HG03565 (cell line): ENCODE data around the gene COX6A2.
A peak's percentile ranks its signal among the peaks of the same experiment; 100 is the strongest.

Experiments
- ATAC-seq: cut with Tn5 transposase; IDR thresholded peaks from one replicate; pipeline ENCODE4 v1.9.1; 2021; ENCODE audit warnings: mild to moderate bottlenecking, moderate library complexity; ENCODE audit not compliant: unreplicated experiment

The COX6A2 gene

GRCh38 chr16:31428279-31428597, at the start of gene COX6A2:
Gene COX6A2, minus strand, starts transcription at chr16:31428360. Its CDS starts 35 bp downstream, at chr16:31428325.
- no peak for ATAC-seq

- no peak for ATAC-seq
Observed at GRCh38 chr16:31477220-31478216, 49.4 kb upstream of the COX6A2 start.

DNA sequence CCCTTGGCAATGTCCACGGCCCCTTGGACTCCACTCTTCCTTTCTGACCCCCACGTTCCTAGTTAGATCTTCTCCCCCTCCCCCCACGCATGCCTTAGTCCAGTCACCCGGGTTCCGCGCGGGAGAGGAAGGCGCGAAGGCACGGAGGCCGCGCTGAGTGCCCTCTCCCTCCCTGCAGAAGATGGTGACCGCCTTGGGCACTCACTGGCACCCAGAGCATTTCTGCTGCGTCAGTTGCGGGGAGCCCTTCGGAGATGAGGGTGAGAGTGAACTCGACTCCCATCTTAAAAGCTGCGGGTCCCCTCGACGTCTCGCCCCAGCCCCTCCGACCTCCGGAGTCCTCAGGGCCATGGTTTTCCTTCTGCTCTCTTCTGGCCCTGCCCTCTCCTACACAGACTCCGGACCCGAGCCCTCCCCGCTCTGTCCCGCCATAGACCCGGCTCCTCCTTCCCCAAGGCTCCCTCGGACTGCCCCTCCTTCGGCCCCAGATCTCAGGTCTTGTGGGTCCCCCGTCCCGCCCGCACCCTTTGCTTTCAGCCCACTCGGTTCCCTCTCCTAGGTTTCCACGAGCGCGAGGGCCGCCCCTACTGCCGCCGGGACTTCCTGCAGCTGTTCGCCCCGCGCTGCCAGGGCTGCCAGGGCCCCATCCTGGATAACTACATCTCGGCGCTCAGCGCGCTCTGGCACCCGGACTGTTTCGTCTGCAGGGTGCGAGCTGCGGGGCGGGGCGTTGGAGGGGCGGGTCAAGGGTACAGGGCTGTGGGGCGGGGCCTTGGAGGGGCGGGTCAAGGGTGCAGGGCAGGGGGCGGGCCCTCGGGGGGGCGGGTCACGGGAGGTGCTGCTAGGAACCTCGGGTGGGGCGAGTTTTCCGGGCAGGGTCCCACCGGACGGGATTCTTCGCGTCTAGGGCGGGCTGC, 48.4 kb upstream of the COX6A2 start:
- peak; percentile 45 for ATAC-seq

DNA sequence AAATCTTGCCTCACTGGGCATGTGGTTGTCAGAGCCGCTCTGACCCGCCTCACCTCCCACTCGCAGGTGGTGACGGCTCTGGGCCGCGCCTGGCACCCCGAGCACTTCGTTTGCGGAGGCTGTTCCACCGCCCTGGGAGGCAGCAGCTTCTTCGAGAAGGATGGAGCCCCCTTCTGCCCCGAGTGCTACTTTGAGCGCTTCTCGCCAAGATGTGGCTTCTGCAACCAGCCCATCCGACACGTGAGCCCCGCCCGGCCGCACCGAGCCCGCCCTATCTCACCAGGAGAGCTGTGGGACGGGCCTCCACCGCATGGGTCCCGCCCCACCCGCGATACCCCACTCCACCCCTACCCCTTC, 47.8 kb upstream of the COX6A2 start:
- no peak for ATAC-seq

DNA sequence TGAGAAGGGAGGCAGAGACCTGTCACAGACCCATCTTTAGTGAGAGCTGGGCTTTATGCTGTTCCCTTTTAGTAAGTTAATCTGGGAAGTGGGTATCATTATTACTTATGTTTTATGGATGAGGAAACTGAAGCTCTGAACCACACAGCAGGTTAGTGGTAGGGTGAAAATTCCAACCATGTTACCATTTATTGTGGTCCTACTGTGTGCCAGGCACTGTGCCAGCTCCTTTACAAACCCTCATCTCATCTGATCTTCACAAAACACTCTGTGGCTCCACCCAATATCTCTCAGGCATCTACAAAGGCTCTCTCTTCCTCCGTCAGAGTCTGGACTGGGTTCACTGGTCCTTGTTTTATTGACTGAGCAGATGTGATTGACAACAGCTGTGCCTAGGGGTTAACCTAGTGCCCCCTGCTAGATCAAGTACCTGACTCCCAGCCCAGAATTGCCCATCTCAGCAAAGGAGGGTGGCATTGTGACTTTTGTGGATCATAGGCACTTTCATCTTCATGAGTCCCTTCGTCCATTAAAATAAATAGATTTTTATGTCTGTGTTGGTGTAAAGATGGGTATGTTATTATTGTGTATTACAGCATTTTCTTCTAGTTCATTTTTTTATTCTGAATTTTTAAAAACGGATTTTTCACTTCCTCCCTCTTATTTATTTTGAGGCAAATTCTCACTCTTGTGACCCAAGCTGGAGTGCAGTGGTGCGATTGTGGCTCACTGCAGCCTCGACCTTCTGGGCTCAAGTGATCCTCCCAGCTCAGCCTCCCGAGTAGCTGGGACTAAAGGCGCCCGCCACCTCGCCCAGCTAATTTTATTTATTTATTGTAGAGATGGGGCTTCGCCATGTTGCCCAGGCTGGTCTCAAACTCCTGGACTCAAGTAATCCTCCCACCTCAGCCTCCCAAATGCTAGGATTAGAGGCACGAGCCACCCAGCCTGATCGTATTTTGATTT, 46.9 kb upstream of the COX6A2 start:
- ATAC-seq, result no peak

DNA sequence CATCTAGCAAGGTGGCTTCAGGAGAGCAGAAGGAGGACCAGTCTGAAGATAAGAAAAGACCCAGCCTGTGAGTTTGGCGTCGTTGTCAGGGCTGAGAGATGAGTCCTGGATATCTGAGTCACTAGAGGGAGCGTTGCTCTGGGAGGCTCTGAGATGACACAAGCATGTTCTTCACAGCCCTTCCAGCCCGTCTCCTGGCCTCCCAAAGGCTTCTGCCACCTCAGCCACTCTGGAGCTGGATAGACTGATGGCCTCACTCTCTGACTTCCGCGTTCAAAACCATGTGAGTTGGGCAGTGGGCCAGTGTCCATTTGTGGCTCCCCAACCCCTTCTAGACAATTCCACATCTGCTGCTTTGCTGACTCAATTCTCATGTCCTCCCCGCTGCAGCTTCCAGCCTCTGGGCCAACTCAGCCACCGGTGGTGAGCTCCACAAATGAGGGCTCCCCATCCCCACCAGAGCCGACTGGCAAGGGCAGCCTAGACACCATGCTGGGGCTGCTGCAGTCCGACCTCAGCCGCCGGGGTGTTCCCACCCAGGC, 46.1 kb upstream of the COX6A2 start:
- no peak for ATAC-seq

- ATAC-seq, result no peak
Observed at GRCh38 chr16:31473264-31473984, 45.3 kb upstream of the COX6A2 start.

- no peak for ATAC-seq
Observed at GRCh38 chr16:31472709-31473203, 44.6 kb upstream of the COX6A2 start.

DNA sequence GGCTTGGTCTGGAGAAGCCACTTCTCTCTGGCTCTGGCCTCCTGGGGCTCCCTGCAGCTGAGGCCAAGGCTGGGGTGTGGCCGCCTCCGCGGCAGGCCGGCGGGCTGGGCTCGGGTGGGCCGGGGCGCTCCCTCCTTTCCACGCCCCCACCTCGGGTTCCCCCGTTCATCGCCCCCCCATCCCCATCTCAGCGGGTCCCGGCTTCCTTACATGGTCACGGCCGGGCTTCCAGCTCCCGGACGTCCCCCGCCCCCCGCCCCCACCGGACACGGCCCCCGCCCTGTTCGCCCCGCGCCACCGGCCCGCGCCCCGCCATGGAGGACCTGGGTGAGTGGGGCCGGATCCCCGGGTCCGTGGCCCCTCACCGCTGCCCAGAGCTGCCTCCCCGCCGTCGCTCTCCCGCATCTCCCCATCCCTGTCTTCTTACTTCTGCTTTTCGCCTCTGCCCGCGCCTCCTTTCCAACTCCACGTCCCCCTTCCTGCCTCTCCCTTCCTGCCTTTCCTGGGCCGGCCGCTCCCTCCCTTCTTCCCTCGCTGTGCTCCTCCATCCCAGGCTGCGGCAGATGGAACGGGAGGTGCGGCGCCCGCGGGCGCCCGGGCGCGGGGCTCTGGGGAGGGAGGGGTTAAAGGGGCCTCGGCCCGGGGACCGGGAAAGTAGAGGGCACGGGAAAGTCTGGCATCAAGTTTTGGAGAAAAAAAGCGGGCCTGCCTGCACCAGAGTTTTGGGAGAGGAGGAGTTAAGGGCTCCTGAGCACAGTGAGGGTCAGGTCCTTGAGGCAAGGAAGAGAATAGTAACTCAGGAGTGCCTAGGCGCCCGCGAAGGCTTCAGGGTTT, 43.9 kb upstream of the COX6A2 start, which contains the start of gene TGFB1I1:
TGFB1I1 (plus strand) TSS at position 278 of the 834 bp plus-strand sequence; CDS start at position 315, 37 bp downstream.
- ATAC-seq, result no peak

DNA sequence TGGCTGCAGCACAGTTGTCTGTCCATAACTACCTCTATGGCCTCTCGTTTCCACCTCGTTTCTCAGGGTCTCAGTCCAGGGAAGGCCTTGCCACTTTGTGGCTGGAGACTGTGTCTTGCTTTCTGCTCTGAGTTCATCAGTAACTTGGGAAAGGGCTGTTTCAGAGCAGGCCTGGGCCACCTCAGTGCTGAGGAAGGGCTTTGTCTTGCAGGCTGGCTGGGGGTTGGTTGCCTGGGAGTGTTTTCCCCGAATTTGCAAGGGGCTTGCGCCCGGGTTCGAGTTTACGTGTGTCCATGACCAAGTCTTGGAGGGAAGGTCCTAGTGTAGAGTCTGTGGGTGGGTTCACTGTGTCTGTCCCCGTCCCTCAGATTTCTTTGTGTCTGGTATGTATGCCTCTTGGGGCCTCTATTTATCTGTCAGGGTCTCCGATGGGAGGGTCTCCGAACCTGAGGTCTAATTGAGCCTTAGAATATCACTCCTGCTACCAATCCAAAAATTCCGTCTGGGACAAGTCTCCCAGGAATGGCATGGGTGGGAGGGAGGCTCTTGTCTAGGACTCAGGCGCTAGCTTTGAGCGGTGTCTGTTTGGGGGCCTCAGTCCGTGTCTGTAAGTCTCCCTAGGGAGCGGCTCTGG, 43.2 kb upstream of the COX6A2 start:
- no peak for ATAC-seq

DNA sequence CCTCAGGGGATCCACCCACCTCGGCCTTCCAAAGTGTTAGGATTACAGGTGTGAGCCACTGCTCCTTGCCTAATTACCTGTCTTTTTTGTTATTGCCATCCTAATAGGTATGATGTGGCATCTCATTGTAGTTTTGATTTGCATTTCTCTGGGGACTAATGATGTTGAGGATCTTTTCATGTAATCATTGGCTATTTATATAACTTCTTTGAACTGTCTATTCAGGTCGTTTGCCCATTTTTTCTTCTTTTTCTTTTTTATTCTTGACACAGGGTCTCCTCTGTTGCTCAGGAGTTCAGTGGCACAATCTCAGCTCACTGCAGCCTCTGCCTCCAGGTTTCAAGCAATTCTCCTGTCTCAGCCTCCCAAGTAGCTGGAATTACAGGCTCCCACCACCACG, 42.5 kb upstream of the COX6A2 start:
- no peak for ATAC-seq

DNA sequence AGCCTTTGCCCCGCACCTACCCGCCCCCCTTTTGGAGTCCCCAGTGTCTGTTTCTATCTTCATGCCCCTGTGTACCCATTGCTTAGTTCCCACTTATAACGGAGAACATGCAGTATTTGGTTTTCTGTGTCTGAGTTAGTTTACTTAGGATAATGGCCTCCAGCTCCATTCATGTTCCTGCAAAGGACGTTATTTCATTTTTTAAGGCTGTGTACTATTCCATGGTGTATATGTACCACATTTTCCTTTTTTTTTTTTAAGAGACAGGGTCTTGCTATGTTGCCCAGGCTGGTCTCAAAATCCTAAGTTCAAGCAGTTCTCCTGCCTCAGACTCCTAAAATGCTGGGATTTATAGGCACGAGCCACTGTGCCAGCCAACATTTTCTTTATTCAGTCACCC, 39.7 kb upstream of the COX6A2 start:
- no peak for ATAC-seq

DNA sequence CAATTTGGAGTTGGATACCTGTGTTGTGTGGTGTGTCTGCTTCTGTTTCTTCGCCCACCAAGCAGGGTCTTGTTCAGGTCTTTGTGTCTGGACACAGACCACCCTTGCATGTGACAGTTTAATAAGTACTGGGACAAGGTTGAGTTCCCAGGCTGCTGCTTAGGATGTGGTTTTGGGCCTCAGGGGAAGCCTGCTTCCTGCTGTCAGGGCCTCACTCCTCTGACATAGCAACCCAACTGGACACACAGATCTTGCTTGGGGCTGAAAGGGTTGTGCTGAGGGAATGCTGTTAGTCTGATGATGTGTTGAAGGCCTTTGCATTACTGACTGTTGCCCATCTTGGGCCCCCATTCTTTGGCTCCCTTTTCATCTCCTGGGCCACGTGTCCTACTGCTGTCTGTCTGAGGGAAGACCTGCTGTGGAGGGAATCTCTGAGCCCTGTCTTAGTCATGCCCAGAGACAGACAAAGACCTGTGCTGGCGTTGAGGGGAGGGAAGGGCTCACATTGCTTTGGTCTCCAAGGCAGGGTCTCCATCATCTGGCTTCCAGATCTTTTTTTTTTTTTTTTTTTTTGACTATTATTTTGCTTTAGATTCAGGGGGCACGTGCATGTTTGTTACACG, 39.1 kb upstream of the COX6A2 start:
- ATAC-seq, result peak; percentile 59

DNA sequence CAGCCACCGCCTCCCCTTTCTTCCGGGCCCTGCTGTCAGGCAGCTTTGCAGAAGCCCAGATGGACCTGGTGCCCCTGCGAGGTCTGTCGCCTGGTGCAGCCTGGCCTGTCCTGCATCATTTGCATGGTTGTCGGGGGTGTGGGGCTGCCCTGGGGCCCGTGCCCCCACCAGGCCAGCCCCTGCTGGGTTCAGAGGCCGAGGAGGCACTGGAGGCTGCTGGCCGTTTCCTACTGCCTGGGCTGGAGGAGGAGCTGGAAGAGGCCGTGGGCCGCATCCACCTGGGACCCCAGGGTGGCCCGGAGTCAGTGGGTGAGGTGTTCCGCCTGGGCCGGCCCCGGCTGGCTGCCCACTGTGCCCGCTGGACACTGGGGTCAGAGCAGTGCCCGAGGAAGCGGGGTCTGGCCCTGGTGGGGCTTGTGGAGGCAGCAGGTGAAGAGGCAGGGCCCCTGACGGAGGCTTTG, 38.3 kb upstream of the COX6A2 start:
- ATAC-seq, result no peak

- no peak for ATAC-seq
Observed at GRCh38 chr16:31465788-31466370, 37.7 kb upstream of the COX6A2 start.

DNA sequence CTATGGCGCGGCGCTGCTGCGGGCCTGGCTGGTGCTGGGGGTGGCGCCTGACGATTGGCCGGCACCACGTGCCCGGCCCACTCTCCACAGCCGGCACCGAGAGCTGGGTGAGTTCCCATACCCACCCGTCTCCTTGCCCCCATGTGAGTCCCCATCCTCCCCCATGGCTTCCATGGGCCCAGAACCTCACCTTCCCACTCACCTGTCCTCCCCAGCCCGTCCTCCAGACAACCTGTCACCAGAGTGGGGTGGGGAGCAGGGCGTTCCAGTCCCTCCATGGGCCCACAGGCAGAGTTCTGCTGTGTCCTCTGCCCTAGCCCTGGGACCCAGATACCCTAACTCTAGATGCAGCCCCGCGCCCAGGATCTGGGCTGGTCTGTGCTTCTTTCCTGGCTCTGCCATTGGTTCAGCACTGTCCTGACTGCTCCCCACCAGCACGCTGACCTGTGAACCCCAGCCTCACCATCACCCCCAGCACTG, 36.7 kb upstream of the COX6A2 start:
- ATAC-seq, result no peak

- no peak for ATAC-seq
Observed at GRCh38 chr16:31464348-31464769, 36.2 kb upstream of the COX6A2 start.
